Fibroblast of lung (primary cell): ENCODE data around the gene ZNF382. TPM values are rescaled to one million over a fixed set of nuclear protein-coding genes. Genes with fewer than 3 reads are reported as not detected.

Experiments
- DNase-seq, 2 donors: peaks; one replicate each; pipeline versions ENCODE4 v3.0.0 to v3.0.0-alpha.2; 2010; ENCODE audit warnings: low read depth in 2 of 2
- H2AFZ ChIP-seq: 2 replicates; pipeline ENCODE4 v1.5.1; 2012; ENCODE audit warnings: low read length, control low read depth, inconsistent platforms
- H3K27ac ChIP-seq: 2 replicates; pipeline ENCODE4 v1.5.1; 2011; ENCODE audit warnings: low read length, control low read depth; ENCODE audit not compliant: insufficient read depth
- H3K27me3 ChIP-seq: 2 replicates; pipeline ENCODE4 v1.5.1; 2011; ENCODE audit warnings: mild to moderate bottlenecking, low read length; ENCODE audit not compliant: control insufficient read depth, insufficient read depth
- H3K36me3 ChIP-seq: 2 replicates; pipeline ENCODE4 v1.5.1; 2011; ENCODE audit warnings: low read length; ENCODE audit not compliant: control insufficient read depth, insufficient read depth
- H3K4me1 ChIP-seq: 2 replicates; pipeline ENCODE4 v1.5.1; 2011; ENCODE audit warnings: low read length; ENCODE audit not compliant: control insufficient read depth, insufficient read depth; ENCODE audit errors: extremely low read depth
- H3K4me2 ChIP-seq: 2 replicates; pipeline ENCODE4 v1.5.1; 2011; ENCODE audit warnings: low read length, control low read depth; ENCODE audit not compliant: insufficient read depth; ENCODE audit errors: extremely low read depth
- H3K4me3 ChIP-seq, 4 experiments: fragments of 200-600 bp in 1 of 4; sonication (generic) in 1 of 4; replicated peaks in 1 of 4; 2 replicates each; pipeline ENCODE4 v1.5.1; 2011 to 2016; ENCODE audit warnings: low read length in 4 of 4, low read depth in 3 of 4, mild to moderate bottlenecking in 3 of 4, control low read depth in 2 of 4, inconsistent platforms in 1 of 4, mixed read lengths in 1 of 4; ENCODE audit not compliant: insufficient read depth in 1 of 4; ENCODE audit errors: control extremely low read depth in 1 of 4
- H3K79me2 ChIP-seq: 2 replicates; pipeline ENCODE4 v1.5.1; 2012; ENCODE audit warnings: mild to moderate bottlenecking, low read length, inconsistent platforms; ENCODE audit not compliant: control insufficient read depth, insufficient read depth
- H3K9ac ChIP-seq: 2 replicates; pipeline ENCODE4 v1.5.1; 2011; ENCODE audit warnings: mild to moderate bottlenecking, low read length, control low read depth; ENCODE audit not compliant: insufficient read depth
- H3K9me3 ChIP-seq: 2 replicates; pipeline ENCODE4 v1.5.1; 2012; ENCODE audit warnings: low read depth, low read length; ENCODE audit not compliant: control insufficient read depth, insufficient read depth
- H4K20me1 ChIP-seq: 2 replicates; pipeline ENCODE4 v1.5.1; 2011; ENCODE audit warnings: low read length; ENCODE audit not compliant: control insufficient read depth, insufficient read depth; ENCODE audit errors: extremely low read depth
- EZH2 ChIP-seq: IDR thresholded peaks from 2 replicates; pipeline ENCODE4 v1.5.1; 2012; ENCODE audit warnings: low read length, control low read depth, mild to moderate bottlenecking; ENCODE audit errors: missing control alignments
- polyA plus RNA-seq, 2 donors: library from polyadenylated mRNA; depleted of rRNA in 1 of 2; stranded (reverse) in 1 of 2; unstranded in 1 of 2; fragments of >200 nt; gene quantifications; 2 replicates each; pipeline ENCODE4 v1.2.1, GENCODE V29; 2011 to 2012; ENCODE audit warnings: missing spikeins in 1 of 2
- total RNA-seq: library from RNA; depleted of rRNA; stranded (reverse); fragments of >200 nt; gene quantifications from 2 replicates; pipeline ENCODE4 v1.2.1, GENCODE V29; 2014
- TF ChIP-seq, protein P1 (sequence below), 2 donors: IDR thresholded peaks in 1 of 2; conservative IDR thresholded peaks in 1 of 2; 1 replicate in 1 of 2; 2 replicates in 1 of 2; pipeline ENCODE4 v1.5.1; 2011 to 2012; ENCODE audit warnings: low read length in 2 of 2, control low read depth in 1 of 2, inconsistent platforms in 1 of 2, low read depth in 1 of 2, mild to moderate bottlenecking in 1 of 2

The ZNF382 gene
- total and polyA plus RNA-seq, 2 donors (not counting 1 experiment from before 2014, with no cell fraction given), result 0.77 to 16.0 TPM

DNA sequence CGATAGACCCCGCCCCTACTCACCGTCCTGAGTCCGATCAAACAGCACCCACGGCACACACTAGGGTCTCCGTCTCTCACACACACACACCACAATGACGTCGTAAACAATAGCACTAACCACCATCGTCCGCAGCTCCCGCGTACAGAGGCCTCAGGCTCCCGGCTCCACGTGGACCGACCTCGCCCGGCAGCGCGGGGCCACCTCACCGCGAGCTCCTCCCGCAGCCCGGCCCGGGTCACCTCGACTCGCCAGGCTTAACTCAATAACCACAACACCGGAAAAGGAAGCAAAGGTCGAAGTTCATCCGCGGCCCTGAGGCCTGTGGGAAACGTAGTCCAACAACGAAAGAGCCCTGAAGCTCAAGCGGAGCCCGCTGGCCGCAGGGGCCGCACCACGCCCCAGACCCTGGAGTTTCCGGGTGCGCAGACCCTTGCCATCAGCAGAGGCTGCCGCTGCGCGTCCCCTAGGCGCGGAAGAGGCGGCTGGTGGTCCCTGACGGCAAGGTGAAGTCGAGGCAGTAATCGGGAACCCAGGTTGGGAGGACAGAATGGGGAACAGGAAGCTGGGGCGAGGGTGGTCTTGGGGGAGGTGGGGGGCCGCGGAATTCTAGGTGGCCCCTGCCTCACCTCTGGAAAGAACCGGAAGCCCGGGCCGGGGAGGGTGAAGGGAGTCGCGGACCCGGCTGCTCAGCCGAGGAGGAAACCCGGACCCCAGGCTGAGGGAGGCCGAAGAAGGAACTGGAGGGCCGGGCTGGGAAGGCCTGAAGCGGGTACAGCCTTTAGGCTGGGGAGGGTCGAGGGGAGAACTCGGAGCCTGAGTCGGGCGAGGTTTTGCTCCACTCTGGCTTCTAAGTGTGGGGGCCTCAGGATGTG is 31.9 kb upstream of the ZNF382 start, which contains the start of gene ZNF529:
TSS of gene ZNF529 (minus strand) at position 273 of the 875 bp plus-strand sequence. CDS start 946 bp downstream, outside the sequence.
- no peaks in the 10 kb centered on the region for H4K20me1 ChIP-seq
- H3K4me1 ChIP-seq, result no peaks in the 10 kb centered on the region
- H3K27me3 ChIP-seq, result no peaks in the 10 kb centered on the region
- peak within 1 kb of the TSS; percentile 99 for H3K4me2 ChIP-seq
- peak within 1 kb of the TSS; percentile 91 for H2AFZ ChIP-seq
- TF ChIP-seq, protein P1, sequence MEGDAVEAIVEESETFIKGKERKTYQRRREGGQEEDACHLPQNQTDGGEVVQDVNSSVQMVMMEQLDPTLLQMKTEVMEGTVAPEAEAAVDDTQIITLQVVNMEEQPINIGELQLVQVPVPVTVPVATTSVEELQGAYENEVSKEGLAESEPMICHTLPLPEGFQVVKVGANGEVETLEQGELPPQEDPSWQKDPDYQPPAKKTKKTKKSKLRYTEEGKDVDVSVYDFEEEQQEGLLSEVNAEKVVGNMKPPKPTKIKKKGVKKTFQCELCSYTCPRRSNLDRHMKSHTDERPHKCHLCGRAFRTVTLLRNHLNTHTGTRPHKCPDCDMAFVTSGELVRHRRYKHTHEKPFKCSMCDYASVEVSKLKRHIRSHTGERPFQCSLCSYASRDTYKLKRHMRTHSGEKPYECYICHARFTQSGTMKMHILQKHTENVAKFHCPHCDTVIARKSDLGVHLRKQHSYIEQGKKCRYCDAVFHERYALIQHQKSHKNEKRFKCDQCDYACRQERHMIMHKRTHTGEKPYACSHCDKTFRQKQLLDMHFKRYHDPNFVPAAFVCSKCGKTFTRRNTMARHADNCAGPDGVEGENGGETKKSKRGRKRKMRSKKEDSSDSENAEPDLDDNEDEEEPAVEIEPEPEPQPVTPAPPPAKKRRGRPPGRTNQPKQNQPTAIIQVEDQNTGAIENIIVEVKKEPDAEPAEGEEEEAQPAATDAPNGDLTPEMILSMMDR (conservative IDR thresholded peaks at IDR 0.05 in 1 of 2, IDR thresholded peaks at IDR 0.05 in 1 of 2; ENCODE audit: low read depth in 1 of 2, low read length in 2 of 2), result no peak
- TF ChIP-seq EZH2, result no peak
- H3K9me3 ChIP-seq, result no peaks in the 10 kb centered on the region
- H3K79me2 ChIP-seq, result peaks cover 17% of the 10 kb centered on the region
- peak within 1 kb of the TSS; percentile 46 to 93 (median 76) for H3K4me3 ChIP-seq
- H3K36me3 ChIP-seq, result peaks cover 2% of the 10 kb centered on the region
- H3K27ac ChIP-seq, result peak within 1 kb of the TSS; percentile 67
- peak within 1 kb of the TSS; percentile 87 for H3K9ac ChIP-seq
- peak; percentile 90 to 91 for DNase-seq

DNA sequence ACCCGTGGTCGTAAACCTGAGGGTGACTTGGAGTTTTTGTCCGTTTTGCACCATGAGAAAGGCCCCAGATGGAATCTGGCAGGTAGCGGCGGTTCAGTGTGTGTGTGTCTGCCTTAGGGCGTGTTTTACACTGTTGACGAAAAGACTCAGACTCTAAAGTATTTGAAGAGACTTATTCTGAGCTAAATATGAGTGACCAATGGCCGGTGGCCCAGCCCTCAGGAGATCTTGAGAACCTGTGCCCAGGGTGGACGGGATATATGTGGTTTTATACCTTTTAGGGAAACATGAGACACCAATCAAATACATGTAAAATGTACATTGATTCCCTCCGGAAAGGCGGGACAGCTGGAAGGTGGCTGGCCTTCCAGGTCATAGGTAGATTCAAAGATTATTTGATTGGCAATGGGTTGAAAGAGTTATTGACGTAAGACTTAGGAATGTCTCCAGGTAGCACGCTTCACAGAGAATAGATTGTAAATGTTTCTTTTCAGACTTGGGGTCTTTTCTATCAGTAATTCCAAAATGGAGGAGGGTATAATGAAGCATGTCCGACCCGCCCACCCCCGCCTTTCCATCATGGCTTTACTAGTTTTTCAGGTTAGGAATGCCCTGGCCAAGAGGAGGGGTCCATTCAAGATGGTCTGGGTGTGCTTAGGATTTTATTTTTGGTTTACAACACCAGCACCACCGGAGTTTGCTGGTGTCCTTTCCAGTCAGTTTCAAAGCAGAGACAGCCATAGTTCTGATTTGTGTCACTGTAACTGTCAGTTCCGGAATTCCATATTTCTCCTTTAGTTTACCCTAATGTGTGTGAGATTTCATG is 31.0 kb upstream of the ZNF382 start:
- Histone ChIP-seq H2AFZ (peak overlapping the region; percentile 32), H3K4me2 (peak overlapping the region; percentile 99), H3K36me3 (peaks cover 5% of the 10 kb centered on the region), H3K9ac (peak overlapping the region; percentile 87), H3K4me1 (no peaks in the 10 kb centered on the region), H3K4me3 (peak overlapping the region; percentile 46 to 93 (median 76)), H3K79me2 (peaks cover 17% of the 10 kb centered on the region), H3K9me3 (no peaks in the 10 kb centered on the region), H4K20me1 (no peaks in the 10 kb centered on the region), H3K27me3 (no peaks in the 10 kb centered on the region), H3K27ac (peak overlapping the region; percentile 67)
- TF ChIP-seq, protein P1 (conservative IDR thresholded peaks at IDR 0.05 in 1 of 2, IDR thresholded peaks at IDR 0.05 in 1 of 2; ENCODE audit: low read depth in 1 of 2, low read length in 2 of 2), result no peak
- no peak for TF ChIP-seq EZH2
- peak; percentile 28 to 58 for DNase-seq

DNA sequence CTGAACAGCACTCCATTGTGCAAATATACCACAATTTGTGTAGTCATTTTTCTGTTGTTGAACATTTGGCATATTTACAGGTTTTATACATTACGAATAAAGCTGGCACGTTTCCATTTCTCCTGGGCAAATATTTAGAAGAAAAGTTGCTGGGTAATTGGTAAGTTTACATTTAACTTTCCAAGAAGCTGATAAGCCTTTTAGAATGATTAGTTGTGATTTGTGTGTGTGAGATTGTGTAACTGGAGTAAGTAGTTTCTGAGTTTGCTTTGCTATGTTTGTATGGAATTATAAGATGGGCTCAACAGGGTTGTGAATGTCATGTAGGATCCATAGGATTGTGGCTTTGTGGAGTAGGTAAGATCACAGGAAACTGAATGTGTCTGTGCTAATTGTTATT is 30.4 kb upstream of the ZNF382 start:
- H4K20me1 ChIP-seq, result no peaks in the 10 kb centered on the region
- no peak for TF ChIP-seq EZH2
- TF ChIP-seq, protein P1 (conservative IDR thresholded peaks at IDR 0.05 in 1 of 2, IDR thresholded peaks at IDR 0.05 in 1 of 2; ENCODE audit: low read depth in 1 of 2, low read length in 2 of 2), result no peak

More for the DNA sequence above, 30.4 kb upstream of the ZNF382 start:
- Histone ChIP-seq H3K4me3 (peak overlapping the region; percentile 46 to 93 (median 76)), H2AFZ (no peak overlapping the region), H3K9ac (no peak overlapping the region), H3K36me3 (peaks cover 5% of the 10 kb centered on the region), H3K27ac (no peak overlapping the region), H3K4me2 (peak overlapping the region; percentile 99), H3K9me3 (no peaks in the 10 kb centered on the region), H3K79me2 (peaks cover 17% of the 10 kb centered on the region), H3K27me3 (no peaks in the 10 kb centered on the region), H3K4me1 (no peaks in the 10 kb centered on the region)
- peak in 1 of 2 donors; percentile 23 for DNase-seq
